HEK293 (cell line): Measurements from ENCODE around the gene MTX1.
A peak's percentile ranks its signal among the peaks of the same experiment; 100 is the strongest.

ENCODE experiments used
- CTCF ChIA-PET: fragments of 350-600 bp; formaldehyde crosslinking; extraction: SDS; loops from one replicate; lab custom pipeline; 2021; ENCODE audit warnings: antibody characterized with exemption; lab: Yijun Ruan, JAX
- POLR2A ChIA-PET: fragments of 300-600 bp; formaldehyde crosslinking; extraction: SDS; loops from one replicate; lab custom pipeline; 2020; ENCODE audit warnings: antibody characterized with exemption, inconsistent platforms; lab: Yijun Ruan, JAX
- H3K27ac ChIP-seq: fragments of 200-500 bp; sonication (Bioruptor generic); 2 replicates; pipeline ENCODE4 v1.5.1; 2014; ENCODE audit warnings: low read depth, low read length, control low read depth, inconsistent platforms; ENCODE audit errors: extremely low read depth
- H3K36me3 ChIP-seq, 2 experiments: fragments of 200-500 bp in 1 of 2; sonication (Bioruptor generic) in 1 of 2; 1 replicate in 1 of 2; 2 replicates in 1 of 2; pipeline ENCODE4 v1.5.1; 2014 to 2017; ENCODE audit warnings: inconsistent platforms in 2 of 2, low read length in 2 of 2; ENCODE audit not compliant: control insufficient read depth in 2 of 2, insufficient read depth in 1 of 2
- H3K4me1 ChIP-seq: fragments of 200-500 bp; sonication (Bioruptor generic); 2 replicates; pipeline ENCODE4 v1.5.1; 2014; ENCODE audit warnings: mild to moderate bottlenecking, low read length, inconsistent platforms; ENCODE audit not compliant: control insufficient read depth, insufficient read depth
- H3K4me3 ChIP-seq: 2 replicates; pipeline ENCODE4 v1.5.1; 2011; ENCODE audit warnings: low read depth, mild to moderate bottlenecking, control low read depth, low read length, moderate library complexity
- H3K9me3 ChIP-seq: fragments of 200-500 bp; sonication (Bioruptor generic); 2 replicates; pipeline ENCODE4 v1.5.1; 2014; ENCODE audit warnings: low read depth, low read length, inconsistent platforms; ENCODE audit not compliant: control insufficient read depth, insufficient read depth
- BCL6B ChIP-seq: fragments of 450-650 bp; formaldehyde crosslinking; IDR thresholded peaks from 2 replicates; pipeline ENCODE4 v1.5.1; 2017; ENCODE audit warnings: missing biosample characterization, missing genetic modification characterization
- HOXA7 ChIP-seq: sonication (generic); formaldehyde crosslinking; IDR thresholded peaks from 2 replicates; pipeline ENCODE4 v1.8.1; 2022; ENCODE audit warnings: missing genetic modification reagents, borderline replicate concordance
- KLF8 ChIP-seq: fragments of 450-650 bp; formaldehyde crosslinking; IDR thresholded peaks from 2 replicates; pipeline ENCODE4 v1.5.1; 2016; ENCODE audit warnings: missing biosample characterization, missing genetic modification characterization
- OSR2 ChIP-seq: fragments of 450-650 bp; formaldehyde crosslinking; IDR thresholded peaks from 2 replicates; pipeline ENCODE4 v1.5.1; 2016; ENCODE audit warnings: missing biosample characterization, missing genetic modification characterization
- PRDM2 ChIP-seq: fragments of 450-650 bp; formaldehyde crosslinking; IDR thresholded peaks from 2 replicates; pipeline ENCODE4 v1.5.1; 2016; ENCODE audit warnings: missing biosample characterization, missing genetic modification characterization, borderline replicate concordance
- SALL2 ChIP-seq: fragments of 450-650 bp; formaldehyde crosslinking; IDR thresholded peaks from 2 replicates; pipeline ENCODE4 v1.5.0; 2017; ENCODE audit warnings: missing biosample characterization, mild to moderate bottlenecking, missing genetic modification characterization, borderline replicate concordance
- TSHZ1 ChIP-seq: fragments of 450-650 bp; formaldehyde crosslinking; IDR thresholded peaks from 2 replicates; pipeline ENCODE4 v1.5.1; 2016; ENCODE audit warnings: missing biosample characterization, missing genetic modification characterization, borderline replicate concordance
- ZBTB10 ChIP-seq: fragments of 450-650 bp; formaldehyde crosslinking; IDR thresholded peaks from 2 replicates; pipeline ENCODE4 v1.5.1; 2016; ENCODE audit warnings: missing biosample characterization, missing genetic modification characterization
- ZBTB11 ChIP-seq: fragments of 450-650 bp; formaldehyde crosslinking; conservative IDR thresholded peaks from 2 replicates; pipeline ENCODE4 v1.5.1; 2016; ENCODE audit warnings: low read depth, missing biosample characterization, missing genetic modification characterization
- ZBTB49 ChIP-seq: fragments of 450-650 bp; formaldehyde crosslinking; IDR thresholded peaks from 2 replicates; pipeline ENCODE4 v1.5.1; 2016; ENCODE audit warnings: missing biosample characterization, missing genetic modification characterization, low read depth
- ZBTB7A ChIP-seq: fragments of 450-650 bp; formaldehyde crosslinking; IDR thresholded peaks from 2 replicates; pipeline ENCODE4 v1.5.1; 2016; ENCODE audit warnings: low read depth, missing biosample characterization, missing genetic modification characterization
- ZNF155 ChIP-seq: fragments of 450-650 bp; formaldehyde crosslinking; IDR thresholded peaks from 2 replicates; pipeline ENCODE4 v1.5.1; 2016; ENCODE audit warnings: missing biosample characterization, missing genetic modification characterization
- ZNF324 ChIP-seq: fragments of 450-650 bp; formaldehyde crosslinking; IDR thresholded peaks from 2 replicates; pipeline ENCODE4 v1.5.1; 2016; ENCODE audit warnings: missing biosample characterization, missing genetic modification characterization
- ZNF571 ChIP-seq: fragments of 450-650 bp; formaldehyde crosslinking; IDR thresholded peaks from 2 replicates; pipeline ENCODE4 v1.5.0; 2017; ENCODE audit warnings: missing biosample characterization, missing genetic modification characterization
- ZNF580 ChIP-seq: fragments of 450-650 bp; formaldehyde crosslinking; IDR thresholded peaks from 2 replicates; pipeline ENCODE4 v1.5.1; 2016; ENCODE audit warnings: missing biosample characterization, missing genetic modification characterization
- ZNF660 ChIP-seq: fragments of 450-650 bp; IDR thresholded peaks from 2 replicates; pipeline ENCODE4 v1.5.1; 2018; ENCODE audit warnings: missing biosample characterization, mild to moderate bottlenecking, missing genetic modification characterization

Gene MTX1

GRCh38 chr1:155242805-155243358, 34.4 kb downstream of the MTX1 start:
- no peaks in the 10 kb centered on the region for H3K9me3 ChIP-seq
- CTCF ChIA-PET, result interaction anchor here (0.7 to 2.1 kb wide), 6 partner anchors 7 to 328 kb away, joined by 3 to 15 read pairs (median 4); no protein-coding TSS in a partner anchor
- no peak overlapping the region for H3K4me3 ChIP-seq
- peaks cover 5 to 27% of the 10 kb centered on the region in 2 experiments; a peak in 2 of 3 replicates for H3K36me3 ChIP-seq
- peak overlapping the region; percentile 56 for H3K27ac ChIP-seq
- H3K4me1 ChIP-seq, result peaks cover 5% of the 10 kb centered on the region; the same call in 1 of the 2 replicates
- POLR2A ChIA-PET, result interaction anchor here (1.1 to 2.6 kb wide), 3 partner anchors 12 to 85 kb away, joined by 3 to 11 read pairs (median 8); partner anchors contain the start of genes ENTREP3 and THBS3
- TF ChIP-seq ZNF155 (tag by site-specific recombination) (no peak), TSHZ1 (0 out of 2 replicates have a peak, but pooled peaks have one; percentile 8), ZNF580 (tag by site-specific recombination) (no peak), ZBTB10 (tag by site-specific recombination) (no peak), ZNF324 (tag by site-specific recombination) (no peak), KLF8 (no peak), ZBTB7A (no peak), PRDM2 (no peak), BCL6B (tag by site-specific recombination) (peak; percentile 63), ZBTB49 (tag by site-specific recombination) (no peak), ZBTB11 (tag by site-specific recombination) (no peak), SALL2 (tag by site-specific recombination) (no peak), ZNF660 (no peak), OSR2 (tag by site-specific recombination) (0 out of 2 replicates have a peak, but pooled peaks have one; percentile 11), ZNF571 (tag by site-specific recombination) (no peak), HOXA7 (CRISPR knock-in tag) (no peak)
